HepG2 (cell line): ENCODE data around the gene ARFGAP2. TPM values are rescaled to one million over a fixed set of nuclear protein-coding genes. Genes with fewer than 3 reads are reported as not detected.

Source experiments
- BRCA1 ChIP-seq: sonication (generic); formaldehyde crosslinking; IDR thresholded peaks from 2 replicates; pipeline ENCODE4 v1.4.0; 2020; ENCODE audit warnings: missing genetic modification reagents
- ELF1 ChIP-seq: sonication (generic); formaldehyde crosslinking; IDR thresholded peaks from 2 replicates; pipeline ENCODE4 v1.4.0; 2020; ENCODE audit warnings: missing genetic modification reagents
- GATAD2A ChIP-seq: IDR thresholded peaks from 2 replicates; pipeline ENCODE4 v1.6.1; 2016
- GZF1 ChIP-seq: sonication (generic); formaldehyde crosslinking; IDR thresholded peaks from 2 replicates; pipeline ENCODE4 v1.5.1; 2020; ENCODE audit warnings: mild to moderate bottlenecking, missing genetic modification reagents
- HMGA1 ChIP-seq: sonication (generic); formaldehyde crosslinking; conservative IDR thresholded peaks from 2 replicates; pipeline ENCODE4 v1.4.0; 2020; ENCODE audit warnings: missing genetic modification reagents
- KAT2B ChIP-seq: fragments of 150-350 bp; IDR thresholded peaks from 2 replicates; pipeline ENCODE4 v1.6.1; 2014; ENCODE audit warnings: low read depth, low read length, borderline replicate concordance
- KDM2A ChIP-seq: sonication (generic); formaldehyde crosslinking; IDR thresholded peaks from 2 replicates; pipeline ENCODE4 v1.4.0; 2020; ENCODE audit warnings: low read depth, missing genetic modification reagents, borderline replicate concordance
- KLF6 ChIP-seq: IDR thresholded peaks from 2 replicates; pipeline ENCODE4 v1.8.0; 2016; ENCODE audit warnings: missing biosample characterization, missing genetic modification reagents
- MEIS2 ChIP-seq: sonication (generic); formaldehyde crosslinking; IDR thresholded peaks from 2 replicates; pipeline ENCODE4 v1.9.0; 2021; ENCODE audit warnings: mild to moderate bottlenecking, missing genetic modification reagents
- NR2C2 ChIP-seq: sonication (generic); formaldehyde crosslinking; IDR thresholded peaks from 2 replicates; pipeline ENCODE4 v1.4.0; 2020; ENCODE audit warnings: missing genetic modification reagents, mild to moderate bottlenecking, moderate library complexity, borderline replicate concordance
- PAF1 ChIP-seq: IDR thresholded peaks from 2 replicates; pipeline ENCODE4 v1.6.1; 2016; ENCODE audit warnings: missing genetic modification reagents, missing compliant biosample characterization
- PTBP1 ChIP-seq: fragments of 200-400 bp; formaldehyde crosslinking; IDR thresholded peaks from 2 replicates; pipeline ENCODE4 v1.6.1; 2018; ENCODE audit warnings: low read length, low read depth; ENCODE audit not compliant: poor library complexity, severe bottlenecking
- RORA ChIP-seq: sonication (generic); formaldehyde crosslinking; IDR thresholded peaks from 2 replicates; pipeline ENCODE4 v1.5.0; 2020; ENCODE audit warnings: mild to moderate bottlenecking, missing genetic modification reagents, moderate library complexity
- STAG1 ChIP-seq: sonication (generic); formaldehyde crosslinking; IDR thresholded peaks from 2 replicates; pipeline ENCODE4 v1.4.0; 2020; ENCODE audit warnings: missing genetic modification reagents
- THRA ChIP-seq: sonication (generic); formaldehyde crosslinking; IDR thresholded peaks from 2 replicates; pipeline ENCODE4 v1.4.0; 2020; ENCODE audit warnings: missing genetic modification reagents, borderline replicate concordance
- YY1 ChIP-seq: IDR thresholded peaks from 2 replicates; pipeline ENCODE4 v1.6.1; 2011; ENCODE audit warnings: low read length, low read depth, moderate library complexity, mild to moderate bottlenecking; ENCODE audit not compliant: insufficient read depth, insufficient replicate concordance
- ZBTB1 ChIP-seq: sonication (generic); formaldehyde crosslinking; IDR thresholded peaks from 2 replicates; pipeline ENCODE4 v1.4.0; 2020; ENCODE audit warnings: missing genetic modification reagents, borderline replicate concordance
- ZBTB26 ChIP-seq: IDR thresholded peaks from 2 replicates; pipeline ENCODE4 v1.6.1; 2016; ENCODE audit warnings: missing compliant biosample characterization, missing genetic modification reagents, borderline replicate concordance
- ZBTB46 ChIP-seq: sonication (generic); formaldehyde crosslinking; IDR thresholded peaks from 2 replicates; pipeline ENCODE4 v1.4.0; 2020; ENCODE audit warnings: mild to moderate bottlenecking, missing genetic modification reagents, borderline replicate concordance
- ZNF160 ChIP-seq: sonication (generic); formaldehyde crosslinking; IDR thresholded peaks from 2 replicates; pipeline ENCODE4 v1.8.0; 2022; ENCODE audit warnings: mild to moderate bottlenecking, inconsistent platforms, missing genetic modification reagents
- ZNF549 ChIP-seq: sonication (generic); formaldehyde crosslinking; IDR thresholded peaks from 2 replicates; pipeline ENCODE4 v1.5.0; 2020; ENCODE audit warnings: missing genetic modification reagents
- ZNF557 ChIP-seq: sonication (generic); formaldehyde crosslinking; IDR thresholded peaks from 2 replicates; pipeline ENCODE4 v1.4.0; 2020; ENCODE audit warnings: missing genetic modification reagents
- ZNF746 ChIP-seq: sonication (generic); formaldehyde crosslinking; IDR thresholded peaks from 2 replicates; pipeline ENCODE4 v1.8.0; 2022; ENCODE audit warnings: mild to moderate bottlenecking, missing genetic modification reagents
- ZNF792 ChIP-seq: IDR thresholded peaks from 2 replicates; pipeline ENCODE4 v1.6.1; 2016
- ZNF883 ChIP-seq: sonication (generic); formaldehyde crosslinking; IDR thresholded peaks from 2 replicates; pipeline ENCODE4 v1.5.1; 2020; ENCODE audit warnings: mild to moderate bottlenecking, missing genetic modification reagents; ENCODE audit errors: not compliant biosample characterization
- polyA plus RNA-seq, 8 experiments: library from polyadenylated mRNA; depleted of rRNA in 3 of 8; stranded (reverse) in 7 of 8; unstranded in 1 of 8; fragments of >200 nt; fragmentation: Illumina TruSeq in 4 of 8; extraction: Trizol in 4 of 8; gene quantifications; 2 replicates each; pipeline versions ENCODE4 v1.2.1 to v1.2.3, GENCODE V29; 2011 to 2016; ENCODE audit warnings: low read depth in 4 of 8, missing spikeins in 1 of 8, mixed read lengths in 1 of 8; ENCODE audit not compliant: insufficient read depth in 1 of 8
- total RNA-seq, 5 experiments: library from RNA; depleted of rRNA; stranded (reverse); fragments of >200 nt; fragmentation: Illumina TruSeq; extraction: Trizol; gene quantifications; 2 replicates each; pipeline ENCODE4 v1.2.3, GENCODE V29; 2016; ENCODE audit warnings: low read depth in 1 of 5
- TF ChIP-seq, protein P1 (sequence below): sonication (generic); formaldehyde crosslinking; IDR thresholded peaks from 2 replicates; pipeline ENCODE4 v1.5.1; 2020; ENCODE audit warnings: missing genetic modification reagents, mild to moderate bottlenecking, borderline replicate concordance

ARFGAP2 gene
- total and polyA plus RNA-seq, 2 of the 13 experiments (the other 11 are each of a cell fraction or from before 2014, with no cell fraction given), result 32.3 to 75.3 TPM

DNA sequence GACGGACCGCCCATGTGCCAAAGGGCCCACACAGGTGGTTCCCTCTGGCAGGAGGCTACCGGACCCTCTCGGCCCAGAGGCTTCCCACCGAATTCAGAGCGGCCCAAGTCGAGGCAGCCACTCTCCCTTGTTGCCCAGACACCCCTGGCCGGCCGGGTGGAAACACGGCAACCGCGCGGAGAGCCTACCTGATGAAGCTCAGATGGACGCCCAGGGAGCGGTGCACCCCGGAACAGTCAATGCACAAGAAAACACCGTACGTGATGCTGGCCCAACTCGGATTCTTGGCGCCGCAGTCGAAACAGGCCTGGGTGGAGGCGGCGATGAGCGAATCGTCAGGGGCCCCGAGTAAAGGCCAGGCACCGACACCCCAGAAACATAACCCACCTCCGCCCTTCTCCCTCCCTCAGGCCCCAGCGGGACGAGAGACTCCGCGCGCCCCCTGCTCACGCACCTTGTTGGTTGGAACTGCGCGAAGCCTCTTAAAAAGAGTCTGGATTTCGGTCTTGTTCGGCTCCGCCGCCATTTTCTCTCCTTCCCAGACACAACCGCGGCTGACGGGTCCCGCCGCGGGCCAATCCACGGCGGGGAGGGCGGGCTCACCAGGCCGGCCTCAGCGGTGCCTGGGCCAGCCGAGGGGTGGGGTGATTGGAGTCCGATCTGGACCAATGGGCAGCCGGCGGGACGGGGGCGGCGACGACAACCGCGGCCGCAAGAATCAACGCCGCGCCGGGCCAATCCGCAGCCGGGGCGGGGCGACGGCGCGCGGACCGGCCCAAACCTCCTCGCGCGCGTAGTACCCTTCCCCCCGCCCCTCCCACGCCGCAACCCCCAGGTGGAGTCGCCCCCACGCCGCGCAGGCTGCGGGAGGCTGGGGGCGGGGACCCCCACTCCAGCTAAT lies at the start of gene ARFGAP2 (continued):
- TF ChIP-seq PAF1, result no peak
- TF ChIP-seq ZNF792 (CRISPR knock-in tag), result no peak
- TF ChIP-seq KDM2A (CRISPR knock-in tag), result peak; percentile 100
- no peak for TF ChIP-seq STAG1 (CRISPR knock-in tag)
- no peak for TF ChIP-seq ZNF557 (CRISPR knock-in tag)
- no peak for TF ChIP-seq ZNF883 (CRISPR knock-in tag)
- no peak for TF ChIP-seq THRA (CRISPR knock-in tag)
- TF ChIP-seq ZBTB26 (CRISPR knock-in tag), result 0 out of 2 replicates have a peak, but pooled peaks have one; percentile 14
- TF ChIP-seq ZBTB1 (CRISPR knock-in tag), result no peak
- TF ChIP-seq ZNF549, result no peak
- TF ChIP-seq ZBTB46 (CRISPR knock-in tag), result no peak
- TF ChIP-seq, protein P1, sequence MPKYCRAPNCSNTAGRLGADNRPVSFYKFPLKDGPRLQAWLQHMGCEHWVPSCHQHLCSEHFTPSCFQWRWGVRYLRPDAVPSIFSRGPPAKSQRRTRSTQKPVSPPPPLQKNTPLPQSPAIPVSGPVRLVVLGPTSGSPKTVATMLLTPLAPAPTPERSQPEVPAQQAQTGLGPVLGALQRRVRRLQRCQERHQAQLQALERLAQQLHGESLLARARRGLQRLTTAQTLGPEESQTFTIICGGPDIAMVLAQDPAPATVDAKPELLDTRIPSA (CRISPR knock-in tag), result no peak
- TF ChIP-seq KAT2B, result no peak
- no peak for TF ChIP-seq GZF1 (CRISPR knock-in tag)
- TF ChIP-seq YY1, result peak; percentile 97
- peak; percentile 37; the same call in 1 of the 2 replicates for TF ChIP-seq MEIS2 (CRISPR knock-in tag)
- no peak for TF ChIP-seq HMGA1
- TF ChIP-seq PTBP1, result no peak
- peak; percentile 55 for TF ChIP-seq NR2C2 (CRISPR knock-in tag)
- TF ChIP-seq ZNF160 (CRISPR knock-in tag), result no peak
- TF ChIP-seq BRCA1 (CRISPR knock-in tag), result no peak
- no peak; the same call in 1 of the 2 replicates for TF ChIP-seq ZNF746 (CRISPR knock-in tag)
- TF ChIP-seq KLF6 (CRISPR knock-in tag), result no peak; the same call in 1 of the 2 replicates
- TF ChIP-seq ELF1 (CRISPR knock-in tag), result peak; percentile 12; the same call in 1 of the 2 replicates
- no peak for TF ChIP-seq GATAD2A (CRISPR knock-in tag)
- TF ChIP-seq RORA, result no peak
